CD4-positive, alpha-beta memory T cell (primary cell): ENCODE data around the gene ANKMY2. TPM values are rescaled to one million over a fixed set of nuclear protein-coding genes. Genes with fewer than 3 reads are reported as not detected.
"Not testable (repeated sequence)": the region's sequence is repeated elsewhere in the genome, so short reads cannot be mapped to it uniquely, and the experiment has no call there.

Source experiments
- CTCF ChIA-PET: fragments of 350-600 bp; sonication (Branson Sonifier 250); formaldehyde crosslinking; loops from one replicate; lab custom pipeline; 2021; ENCODE audit warnings: inconsistent platforms; ENCODE audit not compliant: partially characterized antibody; lab: Charles Lee
- POLR2A ChIA-PET: fragments of 350-600 bp; sonication (Branson Sonifier 250); formaldehyde crosslinking; loops from one replicate; lab custom pipeline; 2021; ENCODE audit not compliant: partially characterized antibody; lab: Charles Lee
- DNase-seq, 5 donors: peaks; one replicate each; pipeline versions ENCODE4 v3.0.0 to v3.0.0-alpha.2; 2020 to 2022; ENCODE audit warnings: mixed read lengths in 1 of 5
- H3K27ac ChIP-seq: one replicate; pipeline ENCODE4 v1.7.0; 2013; ENCODE audit warnings: low read depth, low read length
- H3K27me3 ChIP-seq: 2 replicates; pipeline ENCODE4 v1.7.0; 2013; ENCODE audit warnings: mild to moderate bottlenecking, low read length, moderate library complexity; ENCODE audit not compliant: insufficient read depth
- H3K36me3 ChIP-seq: 2 replicates; pipeline ENCODE4 v1.7.0; 2013; ENCODE audit warnings: mild to moderate bottlenecking, low read length, moderate library complexity; ENCODE audit not compliant: insufficient read depth
- H3K4me1 ChIP-seq: 2 replicates; pipeline ENCODE4 v1.7.0; 2013; ENCODE audit warnings: mild to moderate bottlenecking, low read length, moderate library complexity; ENCODE audit not compliant: insufficient read depth
- H3K4me3 ChIP-seq, 2 donors: one replicate each; pipeline ENCODE4 v1.7.0; 2013; ENCODE audit warnings: low read length in 2 of 2, mild to moderate bottlenecking in 1 of 2
- H3K9me3 ChIP-seq, 2 donors: one replicate each; pipeline ENCODE4 v1.7.0; 2013; ENCODE audit warnings: low read length in 2 of 2, control low read depth in 1 of 2; ENCODE audit not compliant: control insufficient read depth in 1 of 2
- H3K27ac Mint-ChIP-seq, 7 donors: one replicate each; pipeline ENCODE4 v1.8.0; 2020 to 2021; ENCODE audit warnings: mixed read lengths in 7 of 7, mild to moderate bottlenecking in 6 of 7, inconsistent platforms in 3 of 7, moderate library complexity in 3 of 7
- H3K27me3 Mint-ChIP-seq, 2 donors: one replicate each; pipeline ENCODE4 v1.8.0; 2020 to 2021; ENCODE audit warnings: mixed read lengths in 2 of 2
- H3K36me3 Mint-ChIP-seq, 2 donors: one replicate each; pipeline ENCODE4 v1.8.0; 2020 to 2021; ENCODE audit warnings: mixed read lengths in 2 of 2, inconsistent platforms in 1 of 2, mild to moderate bottlenecking in 1 of 2
- H3K4me1 Mint-ChIP-seq, 4 donors: one replicate each; pipeline ENCODE4 v1.8.0; 2020 to 2021; ENCODE audit warnings: mixed read lengths in 4 of 4, mild to moderate bottlenecking in 1 of 4
- H3K4me3 Mint-ChIP-seq, 8 donors: one replicate each; pipeline ENCODE4 v1.8.0; 2020 to 2021; ENCODE audit warnings: mixed read lengths in 8 of 8, mild to moderate bottlenecking in 7 of 8, moderate library complexity in 6 of 8, inconsistent platforms in 3 of 8
- H3K9me3 Mint-ChIP-seq, 8 donors: one replicate each; pipeline ENCODE4 v1.8.0; 2020 to 2021; ENCODE audit warnings: mixed read lengths in 8 of 8, mild to moderate bottlenecking in 5 of 8, inconsistent platforms in 3 of 8, moderate library complexity in 1 of 8
- intact Hi-C: fragments of 100-400 bp; cut with micrococcal nuclease; formaldehyde crosslinking; loops from one replicate; pipeline ENCODE4 v1.15.1; 2023
- polyA plus RNA-seq, 2 donors: library from polyadenylated mRNA; unstranded; fragments of 300-500 nt; fragmentation: Illumina TruSeq; gene quantifications; one replicate each; pipeline ENCODE4 v1.2.3, GENCODE V29; 2021
- total RNA-seq, 2 experiments: library from RNA; stranded (reverse); gene quantifications; one replicate each; pipeline ENCODE4 v1.2.3, GENCODE V29; 2021

The ANKMY2 gene
- total and polyA plus RNA-seq, 4 experiments from 2014 or later = 13.6 to 21.4 (median 17.6) TPM

DNA sequence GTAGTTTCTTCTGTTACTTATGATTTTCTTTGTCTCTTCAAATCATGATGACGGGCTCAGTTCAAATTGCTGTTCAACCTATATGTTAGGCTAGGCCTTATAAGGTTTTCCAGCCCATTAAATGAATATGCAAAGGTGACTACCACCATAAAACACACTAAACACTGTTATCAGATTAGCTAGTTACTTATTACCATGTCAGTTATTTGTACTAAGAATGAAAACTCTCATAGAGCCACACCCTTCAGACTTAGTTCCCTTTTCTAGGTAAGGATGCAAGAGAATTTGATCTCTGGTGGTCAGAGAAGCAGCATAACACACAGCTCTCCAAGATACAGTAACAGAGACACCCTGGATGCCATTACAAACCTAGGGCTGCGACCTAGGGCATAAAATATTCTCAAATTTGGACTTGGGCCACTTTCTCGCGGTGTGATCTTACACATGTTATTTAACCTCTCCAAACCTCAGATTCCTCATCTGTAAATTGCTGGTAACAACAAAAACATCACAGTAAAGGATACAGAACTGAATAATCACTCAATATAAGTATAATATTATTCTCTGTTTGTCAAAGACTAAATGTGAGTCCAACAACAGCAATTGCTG is 35.6 kb downstream of the ANKMY2 start:
- Histone ChIP-seq H3K4me1 (no peaks in the 10 kb centered on the region), H3K36me3 (peaks cover under 1% of the 10 kb centered on the region), H3K9me3 (no peaks in the 10 kb centered on the region), H3K27ac (no peak overlapping the region), H3K27me3 (no peaks in the 10 kb centered on the region), H3K4me3 (no peak overlapping the region)
- ChIA-PET POLR2A (no interaction called here), CTCF (interaction anchor here (1.3 kb wide), 1 partner anchor 15 kb away, joined by 3 read pairs; no protein-coding TSS in a partner anchor)
- Mint-ChIP-seq H3K4me1 (no peaks in the 10 kb centered on the region), H3K4me3 (no peak overlapping the region), H3K36me3 (peaks cover 36 to 49% of the 10 kb centered on the region in 2 donors), H3K27ac (no peak overlapping the region), H3K27me3 (no peaks in the 10 kb centered on the region), H3K9me3 (no peaks in the 10 kb centered on the region)
- intact Hi-C loops = no loop called here
- no peak for DNase-seq

GRCh38 chr7:16606704-16607103 is 38.9 kb downstream of the ANKMY2 start:
- Mint-ChIP-seq H3K4me1 (no peaks in the 10 kb centered on the region), H3K36me3 (peaks cover 53 to 68% of the 10 kb centered on the region in 2 donors), H3K27me3 (no peaks in the 10 kb centered on the region), H3K27ac (peak overlapping the region in 1 of 7 donors; percentile 14), H3K4me3 (no peak overlapping the region), H3K9me3 (no peaks in the 10 kb centered on the region)
- Histone ChIP-seq H3K4me3 (no peak overlapping the region), H3K9me3 (no peaks in the 10 kb centered on the region), H3K36me3 (no peaks in the 10 kb centered on the region), H3K27me3 (no peaks in the 10 kb centered on the region), H3K27ac (no peak overlapping the region), H3K4me1 (no peaks in the 10 kb centered on the region)
- ChIA-PET POLR2A (no interaction called here), CTCF (no interaction called here)
- intact Hi-C loops = no loop called here
- no peak for DNase-seq

GRCh38 chr7:16604054-16604453 is 41.5 kb downstream of the ANKMY2 start:
- Histone ChIP-seq H3K4me1 (no peaks in the 10 kb centered on the region), H3K27me3 (no peaks in the 10 kb centered on the region), H3K9me3 (no peaks in the 10 kb centered on the region), H3K4me3 (no peak overlapping the region), H3K36me3 (no peaks in the 10 kb centered on the region), H3K27ac (no peak overlapping the region)
- intact Hi-C loops = no loop called here
- no peaks in the 10 kb centered on the region for H3K9me3 Mint-ChIP-seq
- POLR2A ChIA-PET = no interaction called here
- H3K36me3 Mint-ChIP-seq = peaks cover 55 to 70% of the 10 kb centered on the region in 2 donors
- CTCF ChIA-PET = interaction anchor here (1.2 kb wide), 2 partner anchors 9 to 314 kb away, joined by 3 read pairs; no protein-coding TSS in a partner anchor
- H3K4me1 Mint-ChIP-seq = no peaks in the 10 kb centered on the region
- H3K27me3 Mint-ChIP-seq = no peaks in the 10 kb centered on the region
- H3K27ac Mint-ChIP-seq = no peak overlapping the region
- DNase-seq = peak in 1 of 5 donors; percentile 5
- H3K4me3 Mint-ChIP-seq = no peak overlapping the region

DNA sequence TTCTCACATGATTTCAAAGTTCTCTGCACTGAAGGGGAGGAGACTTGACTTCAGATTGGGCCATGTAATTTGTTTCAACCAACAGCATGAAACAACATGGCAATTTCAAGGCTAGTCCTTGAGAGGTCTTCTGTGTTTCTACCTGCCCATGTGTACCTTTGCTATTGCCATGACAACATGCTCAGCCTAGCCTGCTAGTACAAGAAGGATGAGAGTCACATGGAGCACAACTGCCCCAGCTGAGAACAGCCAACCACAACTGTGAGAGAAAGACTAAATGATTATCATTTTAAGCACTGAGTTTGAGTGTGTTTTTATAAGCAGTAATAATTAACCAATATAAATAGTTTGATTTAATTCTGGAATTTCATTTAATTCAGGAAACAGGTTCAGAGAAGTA is 41.9 kb downstream of the ANKMY2 start:
- intact Hi-C loops = no loop called here

GRCh38 chr7:16599860-16600259 is 45.7 kb downstream of the ANKMY2 start:
- H3K4me3 ChIP-seq = no peak overlapping the region
- no peak for DNase-seq
- H3K36me3 Mint-ChIP-seq = peaks cover 52 to 58% of the 10 kb centered on the region in 2 donors
- H3K27ac Mint-ChIP-seq = no peak overlapping the region
- H3K27me3 Mint-ChIP-seq = no peaks in the 10 kb centered on the region
- no peak overlapping the region for H3K4me3 Mint-ChIP-seq
- H3K36me3 ChIP-seq = no peaks in the 10 kb centered on the region
- H3K27me3 ChIP-seq = no peaks in the 10 kb centered on the region
- peaks cover 0 to 2% (median 0%) of the 10 kb centered on the region in 8 donors for H3K9me3 Mint-ChIP-seq
- H3K4me1 ChIP-seq = no peaks in the 10 kb centered on the region
- no peaks in the 10 kb centered on the region for H3K4me1 Mint-ChIP-seq
- POLR2A ChIA-PET = no interaction called here
- H3K27ac ChIP-seq = no peak overlapping the region
- CTCF ChIA-PET = no interaction called here
- H3K9me3 ChIP-seq = no peaks in the 10 kb centered on the region
- intact Hi-C loops = no loop called here

More for the DNA sequence above, 41.9 kb downstream of the ANKMY2 start:
- H3K4me1 Mint-ChIP-seq = no peaks in the 10 kb centered on the region
- no peak for DNase-seq
- no peaks in the 10 kb centered on the region for H3K36me3 ChIP-seq
- ChIA-PET CTCF (interaction anchor here (1.2 kb wide), 2 partner anchors 9 to 314 kb away, joined by 3 read pairs; no protein-coding TSS in a partner anchor), POLR2A (no interaction called here)
- no peaks in the 10 kb centered on the region for H3K9me3 ChIP-seq
- H3K4me3 ChIP-seq = no peak overlapping the region
- H3K9me3 Mint-ChIP-seq = no peaks in the 10 kb centered on the region
- H3K27ac ChIP-seq = no peak overlapping the region
- no peak overlapping the region for H3K4me3 Mint-ChIP-seq
- no peaks in the 10 kb centered on the region for H3K27me3 Mint-ChIP-seq
- H3K4me1 ChIP-seq = no peaks in the 10 kb centered on the region
- H3K27ac Mint-ChIP-seq = no peak overlapping the region
- H3K27me3 ChIP-seq = no peaks in the 10 kb centered on the region
- H3K36me3 Mint-ChIP-seq = peaks cover 57 to 68% of the 10 kb centered on the region in 2 donors

- ChIA-PET POLR2A (no interaction called here), CTCF (interaction anchor here (2.1 kb wide), 1 partner anchor 33 kb away, joined by 8 read pairs; no protein-coding TSS in a partner anchor)
- Mint-ChIP-seq H3K4me1 (no peaks in the 10 kb centered on the region), H3K36me3 (peaks cover 37 to 40% of the 10 kb centered on the region in 2 donors), H3K27me3 (no peaks in the 10 kb centered on the region), H3K4me3 (no peak overlapping the region), H3K9me3 (peaks cover 0 to 3% (median 0%) of the 10 kb centered on the region in 8 donors), H3K27ac (peak overlapping the region in 1 of 7 donors; percentile 8)
- DNase-seq = no peak
- H3K4me3 ChIP-seq = no peak overlapping the region
- intact Hi-C loops = no loop called here
- no peaks in the 10 kb centered on the region for H3K27me3 ChIP-seq
- H3K36me3 ChIP-seq = no peaks in the 10 kb centered on the region
- no peaks in the 10 kb centered on the region for H3K9me3 ChIP-seq
- no peak overlapping the region for H3K27ac ChIP-seq
- no peaks in the 10 kb centered on the region for H3K4me1 ChIP-seq
Observed at GRCh38 chr7:16598015-16598414, 47.5 kb downstream of the ANKMY2 start.

- H3K27me3 ChIP-seq, H3K27me3 Mint-ChIP-seq, H3K27ac Mint-ChIP-seq, H3K4me3 Mint-ChIP-seq, H3K4me1 ChIP-seq, intact Hi-C loops, H3K4me1 Mint-ChIP-seq, H3K9me3 Mint-ChIP-seq, H3K9me3 ChIP-seq, DNase-seq, POLR2A ChIA-PET, H3K27ac ChIP-seq, H3K36me3 ChIP-seq, H3K4me3 ChIP-seq: not testable (repeated sequence)
- H3K36me3 Mint-ChIP-seq = peaks cover 13 to 16% of the 10 kb centered on the region in 2 donors
- CTCF ChIA-PET = interaction anchor here (1.3 to 1.4 kb wide), 2 partner anchors 14 to 29 kb away, joined by 3 read pairs; no protein-coding TSS in a partner anchor
Observed at GRCh38 chr7:16595596-16595995, 50.0 kb downstream of the ANKMY2 start.
